LNCAP (cell line): ENCODE measurements around the gene CTSH.

Experiments used
- TF ChIP-seq, protein P1 (sequence below): fragments of 450-650 bp; IDR thresholded peaks from 2 replicates; pipeline ENCODE4 v1.5.1; 2017; ENCODE audit warnings: mild to moderate bottlenecking

CTSH gene

DNA sequence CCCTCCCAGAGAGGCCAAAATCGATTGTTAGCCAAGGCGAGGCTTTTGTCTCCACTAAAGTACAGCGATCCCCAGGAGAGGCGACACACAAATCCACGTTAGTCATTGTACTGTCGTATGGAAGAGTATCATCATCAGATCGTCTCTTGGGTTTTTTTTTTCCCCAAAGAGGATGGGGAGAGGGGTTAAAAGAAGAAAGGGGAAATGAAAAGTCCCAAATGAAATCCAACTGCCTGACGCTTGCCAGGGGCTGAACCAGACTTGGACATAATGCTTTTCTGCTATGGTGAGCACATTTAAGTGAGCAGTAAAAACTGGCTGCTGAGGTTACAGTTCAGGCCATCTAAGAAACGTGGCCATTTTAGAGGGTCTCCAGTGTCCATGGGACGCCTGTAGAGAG is 37.9 kb upstream of the CTSH start:
- TF ChIP-seq, protein P1, sequence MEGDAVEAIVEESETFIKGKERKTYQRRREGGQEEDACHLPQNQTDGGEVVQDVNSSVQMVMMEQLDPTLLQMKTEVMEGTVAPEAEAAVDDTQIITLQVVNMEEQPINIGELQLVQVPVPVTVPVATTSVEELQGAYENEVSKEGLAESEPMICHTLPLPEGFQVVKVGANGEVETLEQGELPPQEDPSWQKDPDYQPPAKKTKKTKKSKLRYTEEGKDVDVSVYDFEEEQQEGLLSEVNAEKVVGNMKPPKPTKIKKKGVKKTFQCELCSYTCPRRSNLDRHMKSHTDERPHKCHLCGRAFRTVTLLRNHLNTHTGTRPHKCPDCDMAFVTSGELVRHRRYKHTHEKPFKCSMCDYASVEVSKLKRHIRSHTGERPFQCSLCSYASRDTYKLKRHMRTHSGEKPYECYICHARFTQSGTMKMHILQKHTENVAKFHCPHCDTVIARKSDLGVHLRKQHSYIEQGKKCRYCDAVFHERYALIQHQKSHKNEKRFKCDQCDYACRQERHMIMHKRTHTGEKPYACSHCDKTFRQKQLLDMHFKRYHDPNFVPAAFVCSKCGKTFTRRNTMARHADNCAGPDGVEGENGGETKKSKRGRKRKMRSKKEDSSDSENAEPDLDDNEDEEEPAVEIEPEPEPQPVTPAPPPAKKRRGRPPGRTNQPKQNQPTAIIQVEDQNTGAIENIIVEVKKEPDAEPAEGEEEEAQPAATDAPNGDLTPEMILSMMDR, result no peak

DNA sequence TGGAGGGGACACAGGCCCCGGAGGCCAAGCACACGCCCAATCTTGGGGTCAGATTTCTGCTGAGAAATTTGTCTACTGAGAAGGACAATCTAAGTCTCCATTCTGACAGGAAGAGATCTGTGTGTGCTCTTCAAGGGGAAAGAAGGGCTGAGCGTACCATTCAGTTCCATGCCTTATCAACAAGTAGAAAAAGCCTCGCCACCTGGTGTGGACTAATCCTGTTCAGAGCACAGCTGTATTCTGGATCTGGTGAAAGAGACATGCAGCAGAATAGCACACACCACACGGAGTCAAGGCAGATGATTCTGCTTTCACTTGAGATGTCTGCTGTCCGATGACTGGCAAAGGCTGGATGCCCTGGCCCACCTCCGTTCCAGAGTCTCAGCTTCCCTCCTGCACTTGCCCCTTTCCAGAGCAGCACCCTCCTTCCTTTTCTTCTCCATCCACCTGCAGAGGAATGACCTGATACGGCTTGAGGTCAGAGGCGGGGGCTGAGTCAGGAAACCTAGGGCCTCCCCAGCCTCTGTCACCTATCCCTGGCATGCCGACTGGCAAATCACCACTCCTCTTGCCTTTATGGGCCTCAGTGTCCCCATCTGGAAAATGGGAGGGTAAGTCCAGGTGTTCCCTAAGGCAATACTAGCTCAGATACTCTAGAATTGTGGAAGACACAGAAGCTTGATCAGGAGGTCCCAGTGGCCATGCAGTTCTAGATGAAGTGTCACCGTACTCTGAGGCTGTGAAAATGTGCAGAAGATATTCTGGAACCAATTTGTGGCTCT is 36.9 kb upstream of the CTSH start:
- TF ChIP-seq, protein P1, result no peak

GRCh38 chr15:78979456-78980320 is 34.8 kb upstream of the CTSH start:
- TF ChIP-seq, protein P1, result peak; percentile 75

GRCh38 chr15:78978601-78979179 is 33.8 kb upstream of the CTSH start:
- TF ChIP-seq, protein P1, result no peak

DNA sequence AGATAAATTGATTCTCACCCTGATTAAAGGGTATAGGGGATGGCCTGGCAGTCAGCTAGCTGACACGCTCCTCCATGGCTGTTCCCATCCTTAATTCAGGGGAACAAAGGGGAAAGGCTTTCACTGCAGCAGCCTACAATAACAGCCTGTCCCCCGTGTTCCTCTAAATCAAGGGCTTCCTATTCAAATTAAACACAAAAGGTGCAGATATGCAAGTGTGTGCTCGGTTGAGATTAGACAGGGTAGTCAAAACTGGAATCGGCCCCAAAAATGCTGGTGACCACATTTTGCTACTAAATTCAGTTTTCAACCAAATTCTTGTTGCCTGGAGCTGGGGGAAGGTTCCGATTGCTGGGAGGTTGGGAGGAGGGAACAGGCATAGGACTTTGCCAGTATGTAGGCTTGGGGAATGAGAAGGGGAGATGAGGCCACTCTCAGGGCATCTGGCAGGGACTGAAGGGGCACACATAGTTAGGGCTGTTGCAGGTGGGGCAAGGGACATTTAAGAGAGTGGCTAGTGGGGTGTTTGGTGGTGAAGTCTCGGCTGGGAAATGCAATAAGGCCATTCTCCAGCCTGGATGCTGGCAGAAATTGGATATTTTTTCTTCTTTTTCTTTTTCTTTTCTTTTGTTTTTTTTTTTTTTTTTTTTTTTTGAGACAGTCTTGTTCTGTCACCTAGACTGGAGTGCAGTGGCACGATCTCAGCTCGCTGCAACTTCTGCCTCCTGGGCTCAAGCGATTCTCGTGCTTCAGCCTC is 32.9 kb upstream of the CTSH start:
- TF ChIP-seq, protein P1, result no peak

DNA sequence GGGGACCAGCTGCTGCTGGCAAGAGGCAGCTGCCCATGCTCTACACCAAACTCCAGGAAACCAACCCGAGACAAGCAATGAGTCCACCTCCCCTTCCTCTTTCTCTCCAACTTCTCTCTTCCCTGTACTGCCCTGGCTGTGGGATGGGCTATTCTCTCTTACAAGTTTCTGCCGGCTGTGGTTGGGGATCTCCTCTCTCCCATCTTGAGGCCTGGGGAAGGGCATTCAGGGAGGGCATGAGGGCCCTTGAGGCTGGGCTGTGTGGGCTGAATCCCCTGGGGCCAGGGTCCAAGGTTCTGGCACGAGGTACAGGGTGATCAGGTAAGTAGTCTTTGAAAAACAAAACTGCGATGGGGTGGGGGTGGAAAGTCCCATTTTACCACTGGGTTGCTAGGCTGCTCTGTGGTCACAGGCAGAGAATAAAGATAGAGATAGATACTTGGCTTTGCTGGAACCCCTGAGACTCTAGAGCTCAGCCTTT is 32.3 kb upstream of the CTSH start:
- TF ChIP-seq, protein P1, result no peak

DNA sequence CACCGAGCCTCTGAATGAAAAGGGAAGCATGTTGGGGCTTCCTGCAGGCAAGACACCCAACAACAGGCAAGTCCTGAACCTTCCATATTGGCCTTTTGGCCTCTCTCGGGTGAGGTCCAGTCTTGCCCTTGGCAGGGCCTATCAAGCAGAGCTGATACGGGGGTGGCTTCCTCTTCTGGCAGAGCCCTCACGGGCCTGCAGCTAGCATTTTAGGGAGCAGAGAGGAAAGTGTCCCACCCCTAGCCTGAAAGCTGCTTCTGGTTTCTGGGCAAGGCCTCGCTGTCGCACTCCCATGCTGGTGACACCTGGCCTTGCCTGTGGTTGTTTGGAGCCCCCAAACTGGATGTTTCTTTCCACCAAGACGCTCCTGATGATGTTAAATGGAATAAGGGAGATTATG is 31.8 kb upstream of the CTSH start:
- TF ChIP-seq, protein P1, result no peak
